KOPT-K1 (cell line): ENCODE measurements around the gene TM9SF1.

Source experiments
- H3K27ac ChIP-seq: fragments of 200-600 bp; sonication (generic); 2 replicates; pipeline ENCODE4 v1.5.1; 2016; ENCODE audit warnings: antibody characterized with exemption, mild to moderate bottlenecking, low read depth, low read length; ENCODE audit not compliant: poor library complexity, severe bottlenecking
- H3K36me3 ChIP-seq: fragments of 200-600 bp; sonication (generic); 2 replicates; pipeline ENCODE4 v1.5.1; 2017; ENCODE audit warnings: antibody characterized with exemption, mild to moderate bottlenecking, low read length, moderate library complexity; ENCODE audit not compliant: insufficient read depth
- H3K9me3 ChIP-seq: fragments of 200-600 bp; sonication (generic); 2 replicates; pipeline ENCODE4 v1.5.1; 2017; ENCODE audit warnings: antibody characterized with exemption, low read length, mild to moderate bottlenecking; ENCODE audit not compliant: insufficient read depth, poor library complexity, severe bottlenecking

Gene TM9SF1

GRCh38 chr14:24195186-24196070, at the start of gene TM9SF1:
TSS of gene TM9SF1 (minus strand) at chr14:24195441. CDS start at chr14:24195019, 422 bp downstream.
- Histone ChIP-seq H3K27ac (peak within 1 kb of the TSS; percentile 98), H3K9me3 (no peaks in the 10 kb centered on the region), H3K36me3 (peaks cover 44% of the 10 kb centered on the region)

GRCh38 chr14:24243336-24243836, 48.1 kb upstream of the TM9SF1 start:
- H3K9me3 ChIP-seq: no peaks in the 10 kb centered on the region
- H3K27ac ChIP-seq: peak overlapping the region; percentile 94
- peaks cover 31% of the 10 kb centered on the region for H3K36me3 ChIP-seq

DNA sequence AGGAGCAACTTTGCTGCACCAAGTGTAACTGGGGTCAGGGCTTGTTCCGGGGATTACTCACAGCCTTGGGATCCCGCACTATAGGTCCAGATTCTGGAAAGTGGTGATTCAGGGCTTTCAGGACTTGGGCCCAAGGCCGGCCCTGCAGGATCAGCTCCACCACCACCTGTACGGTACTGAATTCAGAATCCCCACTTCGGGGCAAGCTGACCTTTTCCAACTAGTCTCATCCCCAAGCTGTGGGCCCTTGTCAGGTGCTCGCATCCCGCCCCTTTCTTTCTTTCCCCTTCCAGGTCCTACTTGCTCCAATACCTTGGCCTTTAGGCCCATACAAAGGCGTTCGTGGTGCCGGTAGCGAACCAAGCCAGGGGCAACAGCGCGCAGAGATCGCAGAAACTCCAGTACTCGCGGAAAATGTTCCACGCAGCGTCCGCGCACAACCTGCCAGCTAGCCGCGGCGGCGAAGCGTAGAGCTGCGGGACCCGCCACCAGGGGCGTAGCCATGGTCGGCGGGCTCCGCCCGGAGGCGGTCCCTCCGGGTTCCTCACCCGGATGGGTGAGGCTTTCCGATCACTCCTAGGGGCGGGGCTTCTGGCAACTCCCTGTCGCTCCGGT, 46.7 kb upstream of the TM9SF1 start:
- Histone ChIP-seq H3K36me3 (peaks cover 45% of the 10 kb centered on the region), H3K27ac (peak overlapping the region; percentile 94), H3K9me3 (no peaks in the 10 kb centered on the region)

- H3K36me3 ChIP-seq: peaks cover 62% of the 10 kb centered on the region
- no peaks in the 10 kb centered on the region for H3K9me3 ChIP-seq
- no peak overlapping the region for H3K27ac ChIP-seq
Observed at GRCh38 chr14:24240110-24240918, 45.1 kb upstream of the TM9SF1 start.

DNA sequence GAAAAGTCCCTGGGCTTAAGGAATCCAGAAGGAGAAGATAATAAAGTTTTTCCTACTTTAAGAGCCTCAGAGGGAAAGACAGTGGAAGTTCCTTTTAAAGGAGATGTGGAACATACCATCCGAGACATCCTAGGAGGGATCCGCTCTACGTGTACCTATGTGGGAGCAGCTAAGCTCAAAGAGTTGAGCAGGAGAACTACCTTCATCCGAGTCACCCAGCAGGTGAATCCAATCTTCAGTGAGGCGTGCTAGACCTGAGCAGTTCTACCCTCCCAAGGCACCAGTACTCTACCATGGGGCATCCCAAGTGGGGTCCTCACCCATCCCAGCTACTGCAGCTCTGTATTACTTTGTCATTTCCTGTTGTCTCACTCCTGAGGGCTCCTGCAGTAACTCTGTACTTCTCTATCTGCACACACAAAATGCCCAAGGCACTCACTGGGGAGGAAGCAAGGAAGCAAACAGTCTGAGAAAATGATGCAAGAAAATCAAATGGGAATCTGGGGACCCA, 43.3 kb upstream of the TM9SF1 start:
- no peak overlapping the region for H3K27ac ChIP-seq
- H3K9me3 ChIP-seq: no peaks in the 10 kb centered on the region
- H3K36me3 ChIP-seq: peaks cover 73% of the 10 kb centered on the region

GRCh38 chr14:24238123-24238522, 42.9 kb upstream of the TM9SF1 start:
- peaks cover 73% of the 10 kb centered on the region for H3K36me3 ChIP-seq
- no peak overlapping the region for H3K27ac ChIP-seq

DNA sequence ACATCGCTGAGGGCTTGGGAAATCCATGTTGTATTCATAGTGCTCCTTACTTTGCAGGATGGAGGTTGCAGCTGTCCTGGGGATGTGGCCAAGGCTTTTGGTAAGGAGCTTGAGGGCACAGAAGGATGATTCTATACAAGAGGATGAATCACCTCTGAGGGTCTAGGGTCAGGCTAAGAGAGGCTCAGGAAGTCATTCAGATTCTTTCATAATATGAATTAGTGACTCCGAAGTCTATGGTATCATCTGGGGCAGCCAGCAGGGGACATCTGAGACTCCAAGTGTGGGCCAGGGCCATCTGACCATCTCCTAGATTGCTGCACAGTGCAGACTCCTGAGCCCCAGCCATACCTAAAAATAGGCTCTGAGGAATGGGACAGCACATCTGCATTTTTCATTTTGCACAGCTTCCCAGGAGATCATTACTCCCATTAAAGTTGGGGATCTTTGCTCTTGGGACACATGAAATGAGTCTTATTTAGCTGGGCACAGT, 42.3 kb upstream of the TM9SF1 start:
- Histone ChIP-seq H3K27ac (no peak overlapping the region), H3K36me3 (peaks cover 73% of the 10 kb centered on the region), H3K9me3 (no peaks in the 10 kb centered on the region)

More at GRCh38 chr14:24238123-24238522, 42.9 kb upstream of the TM9SF1 start:
- no peaks in the 10 kb centered on the region for H3K9me3 ChIP-seq

DNA sequence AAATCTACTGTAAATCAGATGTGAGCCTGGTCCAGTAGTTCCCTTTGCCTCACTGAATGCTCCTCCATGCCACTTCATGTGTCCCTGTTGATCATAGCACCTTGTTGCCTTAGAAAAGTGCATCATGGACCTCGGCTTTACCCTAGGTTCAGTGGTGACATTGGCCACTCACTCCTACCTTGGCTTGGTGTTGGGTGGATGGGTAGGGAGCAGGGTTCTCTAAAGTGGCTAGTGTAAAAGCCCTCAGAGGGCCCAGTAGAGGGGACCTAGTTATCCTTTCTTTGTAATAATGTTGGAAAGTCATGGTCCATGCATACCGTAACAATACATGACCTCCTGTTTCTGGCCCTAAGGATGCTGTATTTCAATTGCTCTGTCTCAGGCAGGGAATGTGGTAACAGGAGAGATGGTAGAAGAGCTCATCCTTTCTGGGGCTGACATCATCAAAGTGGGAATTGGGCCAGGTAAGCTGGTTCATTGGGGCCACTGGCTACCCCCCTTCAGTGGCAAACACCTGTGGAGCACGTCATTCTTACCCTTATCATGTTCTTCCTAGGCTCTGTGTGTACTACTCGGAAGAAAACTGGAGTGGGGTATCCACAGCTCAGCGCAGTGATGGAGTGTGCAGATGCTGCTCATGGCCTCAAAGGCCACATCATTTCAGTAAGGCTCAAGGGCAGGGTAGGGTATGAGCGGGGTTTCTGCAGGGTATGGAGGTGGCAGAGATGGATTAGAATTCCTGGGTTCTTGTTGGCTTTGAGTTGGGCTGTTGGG, 41.6 kb upstream of the TM9SF1 start:
- Histone ChIP-seq H3K27ac (no peak overlapping the region), H3K9me3 (no peaks in the 10 kb centered on the region), H3K36me3 (peaks cover 73% of the 10 kb centered on the region)

DNA sequence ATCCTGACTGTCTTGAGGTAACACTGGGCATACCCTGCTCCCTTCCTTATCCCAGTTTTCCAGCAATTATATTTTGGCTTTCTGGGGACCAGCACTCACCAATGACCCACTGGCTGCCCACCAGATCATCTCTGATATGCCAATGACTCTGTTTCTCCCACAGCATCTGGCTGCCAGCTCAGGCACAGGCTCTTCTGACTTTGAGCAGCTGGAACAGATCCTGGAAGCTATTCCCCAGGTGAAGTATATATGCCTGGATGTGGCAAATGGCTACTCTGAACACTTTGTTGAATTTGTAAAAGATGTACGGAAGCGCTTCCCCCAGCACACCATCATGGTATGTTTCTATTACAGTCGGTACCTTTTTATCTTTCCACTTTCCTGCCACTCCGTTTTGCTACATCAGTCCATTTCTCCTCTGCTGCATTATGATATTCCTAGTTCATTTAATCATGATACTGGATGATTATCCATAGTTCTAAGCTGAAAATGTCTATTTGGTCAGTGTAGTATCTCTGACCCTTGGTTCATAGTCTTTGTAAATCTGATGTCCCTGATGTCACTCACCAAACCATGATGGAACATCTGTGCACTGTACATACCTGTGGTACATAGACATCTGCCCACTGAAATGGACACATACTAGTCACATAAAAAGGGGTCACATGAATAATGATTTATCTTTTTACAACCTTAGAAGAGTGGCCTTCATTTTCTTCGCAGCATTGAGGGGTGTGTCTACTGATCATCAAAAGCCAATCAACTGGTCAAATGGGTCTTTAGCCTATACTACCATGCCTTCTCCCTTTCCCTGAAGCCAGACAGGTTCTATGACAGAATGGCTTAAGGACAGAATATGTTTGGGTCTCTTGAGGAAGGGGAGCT, 40.8 kb upstream of the TM9SF1 start:
- Histone ChIP-seq H3K9me3 (no peaks in the 10 kb centered on the region), H3K27ac (no peak overlapping the region), H3K36me3 (peaks cover 69% of the 10 kb centered on the region)

DNA sequence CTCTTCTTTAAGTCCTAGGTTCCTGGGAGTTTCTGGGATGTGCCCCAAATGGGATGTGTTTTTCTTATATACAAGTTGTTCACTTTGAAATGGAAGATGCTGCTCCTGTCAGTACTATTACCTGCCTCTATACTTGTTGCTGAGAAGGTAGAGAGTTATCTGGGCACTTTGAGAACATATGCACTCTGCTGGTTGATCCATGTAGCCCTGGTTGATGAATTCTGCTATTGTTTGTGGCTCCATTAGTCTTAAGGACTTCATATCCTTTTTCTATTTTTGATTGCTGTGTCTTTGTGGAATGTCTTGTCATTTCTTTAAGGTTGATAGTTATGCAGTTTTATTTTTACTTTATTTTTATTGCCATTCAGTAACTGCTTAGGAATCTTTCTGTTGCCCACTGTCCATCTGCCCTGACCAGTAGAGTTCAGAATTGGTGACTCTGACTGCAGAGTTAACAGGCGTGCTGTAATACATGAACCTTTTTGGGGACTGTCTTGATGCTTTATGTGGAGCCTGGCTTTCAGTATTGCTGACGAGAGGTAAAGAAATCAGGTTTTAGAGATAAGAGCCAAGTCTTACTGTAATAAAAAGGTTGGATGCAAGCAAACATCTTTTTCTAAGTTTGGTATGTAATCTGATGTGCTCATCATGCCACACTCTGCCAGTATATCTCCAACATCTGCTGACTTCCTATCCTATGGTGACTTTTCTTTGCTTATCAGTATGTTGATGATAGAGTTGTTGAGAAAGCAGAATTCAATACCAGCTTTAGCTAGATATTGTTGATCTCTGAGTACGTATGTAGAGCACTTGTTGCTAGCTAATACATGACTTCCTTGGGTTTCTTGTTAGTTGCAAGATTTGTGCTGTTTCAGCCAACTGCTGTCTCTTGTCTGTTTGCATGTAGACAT, 39.1 kb upstream of the TM9SF1 start:
- Histone ChIP-seq H3K27ac (no peak overlapping the region), H3K9me3 (no peaks in the 10 kb centered on the region), H3K36me3 (peaks cover 52% of the 10 kb centered on the region)

GRCh38 chr14:24233538-24233866, 38.3 kb upstream of the TM9SF1 start:
- H3K9me3 ChIP-seq: no peaks in the 10 kb centered on the region
- peaks cover 49% of the 10 kb centered on the region for H3K36me3 ChIP-seq
- H3K27ac ChIP-seq: peak overlapping the region; percentile 88

DNA sequence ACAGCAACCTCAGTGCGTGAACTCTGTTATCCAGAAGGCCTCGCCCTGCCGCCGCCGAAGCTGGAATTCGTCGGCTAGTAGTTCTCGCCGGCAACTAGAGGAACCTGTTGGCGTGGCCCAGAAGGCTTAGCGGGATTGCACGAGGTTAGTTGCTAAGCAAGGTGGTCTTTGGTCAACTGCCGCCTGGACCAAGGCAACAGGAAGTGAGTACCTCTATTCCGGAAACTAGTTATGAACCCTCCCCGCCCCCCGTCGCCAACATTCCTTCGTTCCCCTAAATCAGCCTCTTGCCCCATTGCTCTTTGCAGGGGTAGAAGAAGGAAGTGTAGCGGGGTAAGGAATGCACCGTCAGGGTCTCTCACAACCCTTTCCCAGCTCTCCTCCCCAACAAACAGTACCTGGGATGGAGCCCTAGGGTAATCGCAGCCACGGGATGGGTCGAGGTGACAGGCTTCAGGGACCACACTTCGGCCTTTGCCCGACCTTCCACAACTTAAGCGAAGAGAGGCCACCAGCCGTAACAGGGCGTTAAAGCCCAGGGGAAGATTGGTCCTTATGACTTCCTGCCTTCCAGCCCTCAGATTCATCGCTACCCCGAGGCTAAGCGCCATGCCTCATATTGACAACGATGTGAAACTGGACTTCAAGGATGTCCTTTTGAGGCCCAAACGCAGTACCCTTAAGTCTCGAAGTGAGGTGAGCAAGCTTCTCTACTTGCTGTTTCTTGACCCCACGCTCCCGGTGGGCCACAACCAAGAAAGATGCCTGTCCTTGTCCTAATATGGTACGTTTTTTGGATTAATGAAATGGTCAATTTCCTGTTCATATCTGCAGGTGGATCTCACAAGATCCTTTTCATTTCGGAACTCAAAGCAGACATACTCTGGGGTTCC, 37.6 kb upstream of the TM9SF1 start, which contains the start of gene GMPR2:
TSS of gene GMPR2 (plus strand) at position 285 of the 893 bp plus-strand sequence. CDS start at position 610, 325 bp downstream.
- H3K36me3 ChIP-seq: peaks cover 49% of the 10 kb centered on the region
- no peaks in the 10 kb centered on the region for H3K9me3 ChIP-seq
- peak within 1 kb of the TSS; percentile 88 for H3K27ac ChIP-seq
